Measurements from ENCODE around the gene PKP2.

DNA sequence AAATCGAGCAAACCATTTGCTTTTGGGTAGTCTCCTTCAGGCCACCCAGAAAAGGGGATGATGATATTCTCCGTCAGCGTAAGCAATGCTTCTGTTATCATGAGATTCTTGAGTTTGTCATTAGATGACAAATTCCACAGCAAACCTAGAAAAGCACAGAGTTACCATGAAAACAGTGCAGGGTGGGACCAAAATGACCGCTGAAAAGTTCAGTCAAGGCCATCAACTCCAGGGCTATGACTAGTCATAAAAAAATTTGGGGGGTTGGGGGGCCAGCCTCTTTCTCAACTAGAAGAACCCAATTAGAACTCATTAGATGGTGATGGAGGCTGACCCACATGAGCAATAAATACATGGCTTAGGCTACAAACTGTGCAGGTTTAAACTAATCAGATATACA lies 55.5 kb downstream of the PKP2 start:
- TF ChIP-seq CTCF (IDR thresholded peaks at IDR 0.05) (no peak), POLR2A (IDR thresholded peaks at IDR 0.05) (no peak), EP300 (IDR thresholded peaks at IDR 0.05) (no peak), POLR2AphosphoS5 (IDR thresholded peaks at IDR 0.05) (no peak)
